Activated CD4-positive, alpha-beta T cell treated with anti-CD3 and anti-CD28 coated beads, Interleukin-10, Interleukin-2, amounts not matched to agents 100 ng/mL and 50 ng/mL, durations not matched to agents 16 hours and 8 hours (primary cell): Measurements from ENCODE around the gene TRPC4.
"Not testable (repeated sequence)": the region's sequence is repeated elsewhere in the genome, so short reads cannot be mapped to it uniquely, and the experiment has no call there.

Source experiments
- DNase-seq: peaks from one replicate; pipeline ENCODE4 v3.0.0-alpha.2; 2020

Gene TRPC4

DNA sequence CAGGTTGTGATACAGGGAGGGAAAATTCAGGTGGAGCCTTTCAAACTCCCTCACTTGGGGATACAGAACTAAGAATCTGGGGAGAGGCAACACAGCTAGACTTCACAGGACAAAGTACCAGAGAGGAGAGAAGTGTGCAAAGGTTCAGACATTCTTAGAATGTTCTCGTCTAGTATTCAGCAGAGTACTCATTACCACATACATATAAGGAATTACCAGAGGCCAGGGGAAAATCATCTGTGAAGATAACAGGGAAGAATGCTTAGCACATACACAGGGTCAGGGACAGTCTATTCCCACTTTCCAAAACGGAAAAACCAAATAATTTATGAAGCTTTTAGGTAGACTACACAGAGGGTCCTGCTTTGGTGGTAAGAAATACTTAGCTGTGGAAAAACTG lies 58.1 kb downstream of the TRPC4 start:
- DNase-seq: no peak

GRCh38 chr13:37806666-37807065 lies 62.9 kb downstream of the TRPC4 start:
- no peak for DNase-seq

DNA sequence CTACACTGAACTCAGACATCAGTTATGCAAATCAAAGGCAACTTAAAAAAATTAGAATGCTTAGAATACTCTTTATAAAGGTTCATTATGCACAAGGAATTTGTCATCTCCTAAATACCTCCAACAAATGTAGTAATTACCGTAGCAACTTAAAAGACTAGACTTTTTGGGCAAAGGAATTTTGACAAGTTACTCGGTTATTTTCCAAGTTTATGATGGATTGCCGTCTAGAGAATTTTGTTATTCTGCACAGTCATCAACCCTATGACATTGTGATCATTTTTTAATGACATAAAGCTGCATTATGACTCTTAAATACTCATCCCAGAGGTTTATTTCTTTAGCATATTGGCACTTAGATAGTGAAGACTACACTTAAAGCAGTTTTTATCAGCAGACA lies 71.9 kb downstream of the TRPC4 start:
- no peak for DNase-seq

- not testable (repeated sequence) for DNase-seq
These were observed 72.8 kb downstream of the TRPC4 start for GRCh38 chr13:37796795-37797194.

DNA sequence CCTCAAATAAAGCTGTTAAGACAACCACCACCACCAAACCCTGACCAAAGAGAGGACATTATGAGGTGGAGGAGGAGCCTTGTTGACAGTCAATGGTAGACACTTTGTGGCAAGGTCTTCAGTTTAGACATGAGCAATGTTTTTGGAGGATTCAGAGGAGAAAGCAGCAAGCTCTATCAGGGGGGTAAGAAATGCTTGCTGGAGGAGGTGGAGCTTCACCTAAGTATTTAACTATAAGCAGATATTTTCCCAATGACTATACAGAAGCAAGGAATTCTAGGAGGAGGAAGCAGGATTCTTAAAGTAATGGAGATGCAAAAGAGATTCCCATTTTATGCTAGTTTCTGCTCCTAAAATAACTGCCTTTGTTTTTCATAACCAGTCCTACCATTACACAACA lies 74.2 kb downstream of the TRPC4 start:
- no peak for DNase-seq

DNA sequence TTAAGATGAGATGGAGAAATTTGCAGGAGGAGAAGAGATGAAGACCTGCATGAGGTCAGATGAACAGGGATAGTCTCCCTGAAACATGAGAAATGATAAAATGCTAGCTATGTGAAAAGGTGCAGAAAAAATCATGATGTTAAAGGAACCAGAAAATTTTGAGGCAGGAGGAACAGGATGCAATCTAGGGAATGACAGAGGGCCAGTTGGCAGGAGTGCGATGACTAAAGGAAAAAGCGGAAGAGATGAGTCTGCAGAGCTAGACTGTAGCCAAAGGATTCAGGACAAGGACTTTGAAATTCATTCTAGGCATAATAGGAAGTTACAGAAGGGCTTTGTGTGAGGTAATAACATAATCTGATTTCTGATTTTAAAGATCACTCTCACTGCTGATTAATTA lies 77.9 kb downstream of the TRPC4 start:
- DNase-seq: no peak

DNA sequence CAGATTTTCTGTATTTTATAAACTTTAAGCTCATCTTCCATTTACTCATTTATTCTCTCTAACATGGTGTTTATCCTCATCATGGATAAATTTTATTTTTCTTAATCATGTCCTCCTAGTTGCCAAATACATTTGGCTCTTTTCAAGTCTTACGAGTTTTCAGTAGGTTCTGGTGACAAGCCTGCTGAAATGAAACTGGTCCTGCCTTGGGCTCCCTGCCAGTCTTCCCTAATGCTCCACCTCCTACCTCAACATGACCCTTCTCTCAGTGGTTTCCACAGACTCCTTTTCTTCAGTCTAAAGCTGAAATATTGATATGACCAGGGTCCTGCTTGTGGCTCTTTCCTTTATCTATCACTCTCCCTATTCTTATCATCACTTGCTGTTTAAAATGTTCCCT lies 81.2 kb downstream of the TRPC4 start:
- no peak for DNase-seq

DNA sequence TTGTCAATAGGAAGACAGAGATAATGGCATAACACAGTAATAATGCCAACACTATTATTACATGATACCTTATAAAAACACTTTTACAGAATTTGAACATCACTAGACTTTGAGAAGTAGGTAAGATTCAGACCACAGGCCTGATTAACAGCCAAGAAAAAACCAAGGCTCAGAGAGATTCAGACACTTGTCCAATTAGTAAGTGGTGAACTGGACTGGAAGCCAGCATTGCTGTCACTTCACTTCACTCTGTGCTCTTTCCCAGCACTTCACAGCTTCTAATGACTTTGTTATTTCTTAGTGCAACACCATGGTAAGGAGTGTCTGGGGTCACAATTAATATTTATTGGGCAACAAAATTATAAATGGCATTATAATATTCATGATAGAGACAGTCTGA lies 91.9 kb downstream of the TRPC4 start:
- DNase-seq: no peak

GRCh38 chr13:37775871-37776270 lies 93.7 kb downstream of the TRPC4 start:
- no peak for DNase-seq

DNA sequence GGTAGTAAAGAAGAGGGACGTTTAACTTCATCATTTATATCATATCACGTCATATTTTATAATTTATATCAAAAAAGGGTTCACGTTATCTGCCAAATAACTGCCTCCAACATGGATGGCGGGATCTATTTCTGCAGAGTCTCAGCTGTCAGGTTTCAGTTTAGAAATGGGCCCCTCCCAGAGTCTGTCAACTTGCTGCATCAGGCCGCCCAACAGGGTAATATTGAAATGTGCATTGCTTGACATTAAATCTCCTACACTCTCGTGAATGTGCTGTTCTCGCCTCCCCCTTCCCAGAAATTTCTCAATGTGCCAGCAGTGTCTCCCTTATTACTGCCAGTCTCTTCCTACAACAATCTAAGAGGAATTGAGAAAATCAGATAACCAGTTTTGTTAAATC lies 96.9 kb downstream of the TRPC4 start:
- no peak for DNase-seq

DNA sequence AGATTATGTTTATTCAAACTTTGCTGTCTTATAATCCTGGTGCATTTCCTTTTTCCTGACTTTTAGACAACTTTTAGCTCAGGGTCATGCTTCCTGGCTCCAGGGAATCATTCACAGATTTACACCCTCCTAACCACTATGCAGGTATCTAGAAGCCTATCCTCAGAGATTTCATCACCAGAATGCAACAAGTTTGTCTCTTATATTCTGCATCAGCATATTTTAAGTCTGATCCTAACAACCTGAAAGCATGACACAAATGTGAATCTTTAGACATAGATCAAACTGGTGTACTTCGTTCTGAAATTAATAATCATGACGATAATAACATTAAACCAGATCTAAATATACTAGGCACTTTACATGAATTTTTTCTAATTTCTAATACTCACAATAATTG lies 100.0 kb downstream of the TRPC4 start:
- DNase-seq: no peak

GRCh38 chr13:37769078-37769477 lies 100.5 kb downstream of the TRPC4 start:
- no peak for DNase-seq

DNA sequence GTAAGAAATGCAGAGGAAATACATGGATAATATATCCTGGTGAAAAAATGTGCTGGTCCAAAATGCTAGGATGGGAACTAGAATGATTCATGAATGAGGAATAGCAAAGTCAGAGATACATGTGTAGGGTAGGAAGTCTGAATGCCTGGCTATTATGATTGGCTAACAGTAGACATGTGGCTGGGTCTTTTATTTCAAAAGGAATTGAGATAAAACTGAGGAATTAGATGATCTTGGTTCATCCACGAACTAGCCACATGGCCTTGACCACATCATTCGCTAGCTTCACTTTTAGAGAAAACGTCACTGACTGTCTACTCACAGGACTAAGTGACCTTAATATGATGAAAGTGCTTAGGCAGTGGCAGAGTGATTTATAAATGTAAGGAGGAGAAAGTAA lies 103.1 kb downstream of the TRPC4 start:
- DNase-seq: no peak

- no peak for DNase-seq
These were observed 114.2 kb downstream of the TRPC4 start for GRCh38 chr13:37755349-37755748.

GRCh38 chr13:37753776-37754175 lies 115.8 kb downstream of the TRPC4 start:
- DNase-seq: no peak

DNA sequence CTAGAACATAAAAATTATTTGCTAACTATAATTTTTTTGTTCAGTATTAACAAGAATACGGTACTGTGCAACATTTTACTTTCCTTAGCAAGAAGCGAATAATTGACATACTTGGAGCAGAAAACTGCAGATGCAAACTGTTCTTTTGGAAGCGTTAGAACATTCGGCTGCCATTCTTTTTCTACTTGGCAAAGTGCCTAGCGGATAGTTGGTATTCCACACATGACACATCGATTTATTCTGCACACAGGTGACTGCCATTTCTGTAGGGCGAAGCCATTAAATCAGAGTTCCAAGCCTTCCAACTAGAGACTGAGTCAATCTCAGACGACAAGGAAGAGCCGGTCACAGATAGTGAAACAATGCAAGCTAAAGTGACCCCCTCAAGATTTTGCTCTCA lies 117.4 kb downstream of the TRPC4 start:
- no peak for DNase-seq

DNA sequence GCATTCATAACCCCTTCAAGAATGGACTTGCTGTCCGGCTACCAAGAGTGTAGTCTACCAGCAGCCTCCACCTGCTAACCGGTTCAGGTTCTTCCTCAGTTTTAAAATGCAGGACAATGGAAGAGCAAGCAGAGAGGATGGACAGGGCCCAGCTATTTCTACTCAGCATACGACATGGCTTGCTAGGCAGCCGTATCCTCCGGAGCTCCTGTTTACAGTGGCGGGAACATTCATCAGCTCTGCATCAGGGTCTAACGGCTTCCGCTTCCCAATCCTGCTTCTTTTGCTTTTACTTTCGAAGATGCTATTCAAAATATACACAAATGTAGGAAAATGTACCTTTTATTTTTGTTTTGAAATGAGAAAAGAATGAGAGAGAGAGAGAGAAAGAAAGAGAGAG lies 118.5 kb downstream of the TRPC4 start:
- DNase-seq: no peak

GRCh38 chr13:37748913-37749312 lies 120.7 kb downstream of the TRPC4 start:
- no peak for DNase-seq

DNA sequence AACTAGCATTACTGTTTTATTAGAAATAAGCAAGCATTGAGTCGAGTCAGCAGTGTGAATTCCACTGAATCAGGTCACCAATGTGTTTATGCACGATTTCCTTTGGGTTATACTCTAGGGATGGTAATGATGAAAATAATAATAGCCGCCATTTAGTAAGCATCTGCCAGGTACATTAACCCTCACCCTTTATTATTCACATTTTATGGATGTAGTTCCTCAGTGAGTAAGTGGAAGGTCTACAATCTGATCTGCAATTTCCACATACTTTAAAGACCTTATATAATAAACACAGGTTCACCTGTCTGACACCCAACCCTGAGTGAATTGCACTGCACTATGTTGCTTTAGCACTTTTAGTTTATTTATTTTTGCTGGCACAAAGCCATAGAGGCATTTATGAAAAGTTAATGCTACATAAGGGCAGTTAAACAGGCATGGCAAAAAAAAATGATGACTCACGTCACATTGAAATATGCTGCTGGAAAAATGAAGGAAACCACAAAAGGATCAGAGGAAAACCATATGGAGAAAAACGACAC lies 122.4 kb downstream of the TRPC4 start:
- no peak for DNase-seq

GRCh38 chr13:37741536-37741935 lies 128.0 kb downstream of the TRPC4 start:
- no peak for DNase-seq

- DNase-seq: no peak
These were observed 133.5 kb downstream of the TRPC4 start for GRCh38 chr13:37736045-37736444.

DNA sequence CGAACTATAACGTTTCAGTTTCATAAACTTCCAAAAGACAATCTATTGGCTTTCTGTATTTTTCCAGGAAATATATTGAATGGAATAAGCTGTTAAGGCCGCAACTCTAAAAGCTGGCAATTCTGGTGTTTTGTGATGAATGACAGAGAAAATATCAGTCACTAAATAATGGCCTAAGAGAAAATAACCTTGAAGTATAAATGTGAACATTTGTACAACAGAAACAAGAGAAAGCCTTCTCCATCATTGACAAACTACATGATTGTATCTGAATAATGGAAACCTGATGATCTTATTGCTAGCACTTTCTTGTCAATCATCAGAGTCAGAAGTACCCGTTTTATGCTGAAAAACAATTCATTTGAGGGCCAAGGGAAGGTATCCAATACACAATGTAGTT lies 134.3 kb downstream of the TRPC4 start:
- no peak for DNase-seq

DNA sequence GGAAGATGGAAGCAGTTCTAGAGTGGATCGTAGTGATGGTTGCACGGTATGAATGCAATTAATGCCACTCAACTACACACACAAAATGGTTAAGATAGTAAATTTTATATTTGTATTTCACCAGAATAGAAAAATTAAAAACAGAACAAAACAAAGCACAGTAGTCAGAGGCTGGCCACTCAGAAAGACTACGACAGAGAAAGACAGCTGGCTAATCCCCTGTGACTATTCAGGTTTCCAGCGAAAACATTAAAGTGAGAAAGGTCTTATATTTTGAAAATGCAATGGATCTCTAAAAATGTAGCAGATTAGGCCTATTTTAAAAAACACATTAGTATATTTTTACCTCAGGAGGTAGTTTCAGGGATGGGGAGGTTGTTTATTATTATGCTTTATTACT lies 139.7 kb downstream of the TRPC4 start:
- DNase-seq: no peak

DNA sequence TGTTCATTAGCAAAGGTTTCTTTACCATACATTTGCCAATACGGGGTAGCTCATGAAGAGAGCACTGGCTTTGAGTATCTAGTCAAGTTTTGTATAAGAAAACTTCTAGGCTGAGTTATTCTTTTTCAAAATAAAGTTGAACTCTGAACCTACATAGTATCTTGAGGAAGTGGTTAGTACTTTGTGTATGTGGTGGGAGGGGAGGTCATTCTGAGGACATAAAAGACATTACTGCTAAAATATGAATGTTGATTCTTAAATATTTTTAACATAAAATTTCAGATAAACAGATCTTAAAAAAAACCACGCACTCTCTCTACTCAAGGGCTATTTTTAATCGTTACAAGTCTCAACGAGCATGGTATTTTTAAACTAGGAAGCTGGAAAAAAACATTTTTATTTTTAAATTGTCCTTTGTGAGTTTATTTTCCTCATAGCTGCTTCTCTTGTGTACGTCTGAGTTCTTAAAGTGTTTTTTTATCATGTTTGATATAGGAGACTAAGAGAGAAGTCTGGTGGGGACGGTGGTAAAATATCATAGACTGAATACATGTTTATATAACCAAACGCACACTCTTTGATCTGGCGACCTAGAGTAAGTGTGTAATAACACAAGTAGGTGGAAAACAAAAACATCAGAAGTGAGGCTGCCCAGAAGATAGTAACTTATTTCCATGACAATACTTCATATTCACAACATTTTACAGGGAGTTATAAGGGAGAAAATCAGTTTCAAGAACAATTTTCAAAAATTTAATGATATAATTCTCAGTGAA lies 153.0 kb downstream of the TRPC4 start:
- DNase-seq: no peak

- DNase-seq: no peak
These were observed 154.0 kb downstream of the TRPC4 start for GRCh38 chr13:37715606-37716015.
